GM03348 (cell line): ENCODE measurements around the gene ADARB1.
A peak's percentile ranks its signal among the peaks of the same experiment; 100 is the strongest.

Experiments used
- DNase-seq: peaks from one replicate; pipeline ENCODE4 v3.0.0; 2012; ENCODE audit warnings: low spot score

ADARB1 gene

DNA sequence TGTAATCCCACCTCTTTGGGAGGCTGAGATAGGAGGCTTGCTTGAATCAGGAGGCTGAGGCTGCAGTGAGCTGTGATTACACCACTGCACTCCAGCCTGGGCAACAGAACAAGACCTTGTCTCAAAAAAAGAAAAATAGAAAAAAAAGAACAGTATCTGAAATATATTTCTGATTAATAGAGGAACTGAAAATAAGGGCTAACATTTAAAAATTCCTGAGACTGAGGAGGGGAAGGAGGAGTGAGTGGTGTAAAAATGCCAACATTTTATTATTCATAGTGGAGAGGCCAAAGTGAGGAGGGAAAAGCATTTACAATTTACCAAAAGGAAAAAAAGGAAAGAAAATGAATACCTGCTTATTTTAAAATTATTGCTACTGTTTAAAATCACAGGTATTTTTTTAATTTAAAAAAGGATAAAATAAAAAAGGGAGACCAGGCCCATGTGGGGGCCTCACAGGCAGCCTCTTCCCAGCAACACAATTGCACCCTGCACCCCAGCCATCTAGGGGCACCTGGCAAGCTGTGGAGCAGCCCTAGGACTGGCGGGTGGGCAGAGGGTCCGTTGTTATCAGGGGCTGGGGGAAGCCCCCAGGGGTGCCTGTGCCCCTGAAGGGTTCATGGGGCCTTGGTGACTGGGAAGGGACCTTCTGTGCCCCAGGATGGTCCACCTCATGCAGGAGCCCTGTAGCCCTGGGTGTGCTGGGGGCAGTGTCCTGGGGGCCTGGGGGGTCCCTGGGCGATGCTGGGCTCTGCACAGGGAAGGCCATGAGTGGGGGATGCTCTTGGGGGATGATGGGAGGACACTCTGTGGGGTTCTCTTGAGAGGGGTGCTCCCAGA lies 34.8 kb upstream of the ADARB1 start:
- no peak for DNase-seq

DNA sequence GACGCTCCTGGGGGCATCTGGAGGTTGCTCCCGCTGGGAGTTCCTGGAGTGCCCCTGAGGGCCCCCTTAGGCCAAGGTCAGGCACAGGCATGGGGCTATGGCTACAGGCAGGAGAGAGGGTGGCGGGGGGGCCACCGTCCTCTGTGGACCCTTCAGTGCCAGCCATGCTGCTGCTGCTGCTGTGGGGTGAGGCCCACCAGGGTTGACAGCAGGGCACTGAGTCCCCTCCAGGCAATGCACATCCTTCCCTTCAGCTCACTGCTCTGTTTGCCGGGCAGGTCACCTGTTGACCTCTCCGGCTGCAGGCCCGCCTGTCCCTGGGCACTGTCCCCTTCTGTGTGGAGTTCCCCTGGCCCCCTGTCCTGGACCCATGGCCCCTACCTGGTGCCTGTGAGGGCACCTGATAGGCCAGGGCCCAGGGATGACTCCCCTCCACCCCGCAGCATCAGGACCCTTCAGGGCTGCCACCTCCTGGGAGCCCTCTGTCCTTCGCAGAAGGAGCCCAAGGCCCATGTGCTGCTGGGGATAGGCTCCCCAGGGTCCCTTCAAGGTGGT lies 34.1 kb upstream of the ADARB1 start:
- DNase-seq = no peak

DNA sequence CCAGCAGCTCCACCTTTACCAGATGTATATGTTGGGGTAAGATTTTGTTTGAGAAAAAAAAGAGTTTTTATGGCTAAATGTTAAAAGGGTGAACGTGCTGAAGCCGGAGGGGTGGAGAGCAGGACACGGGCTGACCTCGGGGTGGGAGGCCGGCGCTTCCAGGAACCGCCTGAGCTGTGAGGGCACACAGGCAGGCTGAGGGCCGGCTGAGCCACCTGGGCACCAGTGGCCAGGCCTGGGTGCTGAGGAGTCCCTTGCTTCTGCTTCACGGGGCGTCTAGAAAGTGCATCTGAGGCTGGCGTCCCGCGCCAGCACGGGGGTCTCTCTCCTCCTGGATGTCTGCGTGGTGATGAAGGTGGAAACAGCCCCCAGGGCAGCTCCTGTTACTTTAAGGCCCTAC lies 33.6 kb upstream of the ADARB1 start:
- DNase-seq = no peak

DNA sequence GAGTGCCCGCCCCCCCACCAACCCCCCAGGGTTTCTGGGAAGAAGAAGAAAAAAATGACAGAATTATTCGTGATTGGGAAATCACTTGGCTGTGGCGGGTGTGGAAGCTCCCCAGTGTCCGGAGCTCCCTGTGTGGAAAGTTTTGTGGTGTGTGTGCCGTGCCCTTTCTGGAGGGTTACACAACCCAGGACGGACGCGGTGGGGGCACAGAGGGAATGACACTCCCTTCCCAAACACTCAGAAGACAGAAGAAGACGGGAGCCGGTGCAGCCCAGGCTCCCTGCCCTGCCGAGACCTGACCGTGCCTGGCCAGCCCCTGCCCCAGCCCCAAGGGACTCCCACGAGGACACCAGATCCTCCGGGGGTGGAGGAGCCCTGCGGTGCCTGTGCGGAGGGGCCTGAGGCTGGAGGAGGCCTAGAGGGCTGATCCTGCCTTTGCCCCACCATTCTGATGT lies 33.0 kb upstream of the ADARB1 start:
- peak; percentile 94 for DNase-seq

- DNase-seq = no peak
Measured at GRCh38 chr21:45041984-45042663, 32.3 kb upstream of the ADARB1 start.

DNA sequence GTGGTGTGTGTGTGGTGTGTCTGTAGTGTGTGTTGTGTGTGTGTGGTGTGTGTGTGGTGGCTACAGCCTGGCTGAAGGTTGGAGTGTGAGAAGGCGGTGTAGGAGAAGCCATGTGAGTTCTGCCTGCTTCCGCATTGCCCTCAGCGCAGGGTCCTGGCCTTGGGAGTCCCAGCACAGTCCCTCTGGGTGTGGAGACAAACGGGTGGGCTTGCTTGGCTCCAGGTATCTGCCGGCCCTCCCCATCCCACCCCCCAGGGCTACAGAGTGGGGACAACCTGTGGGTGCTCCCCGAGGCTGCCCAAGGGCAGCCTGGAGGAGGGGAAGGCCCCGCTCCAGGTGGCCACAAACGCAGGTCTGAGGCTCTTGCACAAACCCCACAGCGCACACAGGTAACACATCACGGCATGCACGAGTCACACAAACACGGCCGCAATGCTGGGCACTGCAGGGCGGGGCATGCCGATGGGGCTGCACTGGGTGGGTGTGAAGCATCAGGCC lies 31.7 kb upstream of the ADARB1 start:
- no peak for DNase-seq

DNA sequence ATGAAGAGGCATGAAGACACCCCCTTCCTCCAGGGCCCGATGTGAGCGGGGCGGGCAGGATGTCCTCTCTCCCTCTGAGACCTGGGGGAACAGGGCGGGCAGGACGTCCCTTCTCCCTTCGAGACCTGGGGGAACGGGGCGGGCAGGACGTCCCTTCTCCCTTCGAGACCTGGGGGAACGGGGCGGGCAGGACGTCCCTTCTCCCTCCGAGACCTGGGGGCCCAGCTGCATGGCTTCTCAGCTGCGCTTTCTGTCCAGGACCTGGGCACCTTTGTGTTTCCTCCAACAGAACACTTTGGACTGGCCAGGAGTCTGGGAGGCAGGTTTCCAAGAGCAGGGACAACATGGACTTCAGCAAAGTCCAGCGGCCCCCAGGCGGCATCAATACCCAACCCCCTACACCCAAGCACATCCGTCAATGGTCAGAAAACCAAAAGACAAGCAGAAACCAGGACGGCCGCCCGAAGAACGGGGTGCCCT lies 30.8 kb upstream of the ADARB1 start:
- no peak for DNase-seq

DNA sequence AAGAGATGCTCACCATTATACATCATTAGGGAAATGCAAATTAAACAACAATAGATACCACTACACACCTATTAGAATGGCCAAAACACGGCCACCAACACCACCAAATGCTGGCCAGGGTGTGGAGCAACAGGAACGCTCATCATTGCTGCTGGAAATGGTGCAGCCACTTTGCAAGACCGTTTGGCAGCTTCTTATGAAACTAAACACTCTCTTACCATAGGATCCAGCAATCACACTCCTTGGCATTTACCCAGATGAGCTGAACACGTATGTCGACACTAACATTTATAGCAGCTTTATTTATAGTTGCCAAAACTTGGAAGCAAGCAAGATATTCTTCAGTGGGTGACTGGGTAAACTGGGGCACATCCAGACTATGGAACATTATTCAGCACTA lies 28.9 kb upstream of the ADARB1 start:
- DNase-seq = no peak

DNA sequence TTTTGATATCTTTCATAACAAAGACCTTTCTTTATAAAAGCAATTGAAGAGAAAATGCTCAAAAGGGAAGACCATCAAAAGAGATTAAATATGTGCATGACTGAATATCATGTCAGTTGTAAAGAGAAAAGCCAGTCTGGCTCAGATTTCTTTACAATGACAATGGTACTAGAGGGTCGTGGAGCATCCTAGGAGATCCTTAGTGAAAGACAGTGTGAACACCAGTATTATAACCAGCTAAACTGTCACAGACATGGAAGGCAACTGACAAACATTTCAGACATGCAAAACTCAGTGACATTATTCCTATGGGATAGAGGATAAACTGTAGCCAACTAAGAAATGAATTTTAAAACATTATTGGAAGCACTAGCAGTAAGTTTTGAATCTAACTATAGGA lies 27.1 kb upstream of the ADARB1 start:
- no peak for DNase-seq

- no peak for DNase-seq
Measured at GRCh38 chr21:45048026-45048698, 26.2 kb upstream of the ADARB1 start.

DNA sequence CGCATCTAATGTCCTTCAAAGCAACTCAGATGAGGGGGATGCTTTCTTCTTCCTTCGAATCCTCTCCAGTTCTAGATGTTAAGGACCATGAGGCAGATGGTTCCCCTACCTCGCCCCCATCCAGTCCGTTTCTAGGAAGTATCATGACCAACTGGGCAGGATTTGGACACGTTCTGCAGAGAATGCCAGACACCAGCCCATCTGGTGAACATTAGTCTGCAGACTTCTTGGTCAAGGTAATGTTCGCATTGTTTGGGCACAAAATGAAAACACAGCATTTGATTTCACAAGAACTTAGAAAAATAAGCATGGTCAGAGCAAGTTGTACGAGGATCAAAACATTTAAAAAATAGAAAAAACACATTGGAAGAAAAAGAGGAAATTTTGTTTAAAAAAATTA lies 25.4 kb upstream of the ADARB1 start:
- no peak for DNase-seq

DNA sequence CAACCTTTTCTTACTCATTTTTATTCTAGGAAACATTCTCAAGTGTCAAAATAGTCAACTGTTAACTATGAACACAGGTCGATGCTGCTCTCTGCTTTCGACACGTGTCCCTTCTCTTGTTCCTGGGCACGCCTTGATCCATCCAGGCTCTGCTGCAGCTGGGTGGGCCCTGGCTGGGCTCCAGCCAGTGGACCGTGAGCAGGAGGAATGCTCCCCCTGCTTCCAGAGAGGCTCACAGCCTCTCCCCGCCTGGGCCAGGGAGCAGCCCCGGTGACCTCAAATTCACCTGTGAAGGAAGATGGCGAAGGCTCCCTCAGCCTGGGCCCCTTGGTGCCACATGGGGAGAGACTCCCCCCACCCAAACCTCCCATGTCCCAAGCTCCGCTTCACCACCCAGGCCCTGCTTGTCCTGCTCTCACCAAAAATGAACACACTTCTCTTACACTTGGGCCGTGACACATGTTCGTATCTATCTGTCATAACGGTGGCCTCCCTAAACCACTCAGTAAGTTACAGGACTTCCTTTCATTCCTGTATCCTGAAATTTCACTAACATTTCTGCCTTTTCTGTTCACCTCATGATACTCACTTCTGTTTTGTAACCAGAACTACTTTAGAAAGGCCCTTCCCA lies 24.6 kb upstream of the ADARB1 start:
- DNase-seq = no peak

- DNase-seq = no peak
Measured at GRCh38 chr21:45050345-45050796, 24.0 kb upstream of the ADARB1 start.

GRCh38 chr21:45050797-45051489 lies 23.4 kb upstream of the ADARB1 start:
- DNase-seq = peak; percentile 83

- no peak for DNase-seq
Measured at GRCh38 chr21:45051580-45052434, 22.6 kb upstream of the ADARB1 start.

DNA sequence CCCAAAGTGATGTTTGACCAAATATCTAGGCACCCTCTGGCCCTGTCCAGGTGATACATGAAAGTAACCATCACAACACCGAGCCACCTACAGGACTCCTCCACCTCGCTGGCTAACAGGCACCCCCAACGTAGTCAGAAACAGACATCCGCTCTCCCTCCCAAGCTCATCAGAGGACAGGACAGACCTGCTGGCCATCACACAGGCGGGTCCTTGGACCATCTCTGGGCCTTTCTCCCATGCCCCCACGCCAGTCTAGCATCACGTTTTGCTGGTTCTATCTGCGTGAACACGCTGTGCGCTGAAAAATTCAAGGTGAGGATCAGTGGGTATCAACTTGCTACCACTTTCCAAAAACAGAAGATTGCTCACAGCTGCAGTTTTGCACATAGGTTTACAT lies 21.4 kb upstream of the ADARB1 start:
- DNase-seq = no peak

DNA sequence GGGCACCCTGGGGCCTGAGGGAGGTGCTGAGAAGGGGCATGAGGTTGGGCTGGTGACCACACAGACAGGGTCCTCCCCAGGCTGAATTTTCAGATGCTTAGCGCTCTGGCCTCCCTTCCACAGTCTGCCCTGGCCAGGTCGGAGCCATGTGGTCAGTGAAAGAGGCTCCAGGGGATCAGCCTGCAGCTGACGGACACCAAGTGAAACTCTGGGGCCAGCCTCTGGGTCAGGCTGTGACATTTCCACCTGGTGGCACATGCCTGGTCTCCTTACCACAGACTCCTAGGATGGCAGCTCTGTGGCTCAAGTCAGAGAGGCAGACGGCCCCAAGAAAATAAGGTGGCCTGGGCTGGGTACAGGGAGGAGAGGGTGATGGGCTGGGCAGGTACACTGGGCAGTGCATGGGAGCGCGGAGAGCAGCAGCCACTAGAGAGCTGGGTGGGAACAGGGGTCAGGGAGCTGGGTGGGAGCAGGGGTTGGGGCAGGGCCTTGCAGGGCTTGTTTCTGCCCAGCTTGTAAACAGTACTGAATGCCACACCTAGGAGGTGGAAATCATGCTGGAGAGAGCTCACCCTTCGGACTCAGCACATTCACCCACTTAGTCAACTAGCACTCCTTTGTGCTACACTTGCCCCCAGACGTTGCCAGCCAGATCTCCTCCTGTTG lies 20.7 kb upstream of the ADARB1 start:
- no peak for DNase-seq

DNA sequence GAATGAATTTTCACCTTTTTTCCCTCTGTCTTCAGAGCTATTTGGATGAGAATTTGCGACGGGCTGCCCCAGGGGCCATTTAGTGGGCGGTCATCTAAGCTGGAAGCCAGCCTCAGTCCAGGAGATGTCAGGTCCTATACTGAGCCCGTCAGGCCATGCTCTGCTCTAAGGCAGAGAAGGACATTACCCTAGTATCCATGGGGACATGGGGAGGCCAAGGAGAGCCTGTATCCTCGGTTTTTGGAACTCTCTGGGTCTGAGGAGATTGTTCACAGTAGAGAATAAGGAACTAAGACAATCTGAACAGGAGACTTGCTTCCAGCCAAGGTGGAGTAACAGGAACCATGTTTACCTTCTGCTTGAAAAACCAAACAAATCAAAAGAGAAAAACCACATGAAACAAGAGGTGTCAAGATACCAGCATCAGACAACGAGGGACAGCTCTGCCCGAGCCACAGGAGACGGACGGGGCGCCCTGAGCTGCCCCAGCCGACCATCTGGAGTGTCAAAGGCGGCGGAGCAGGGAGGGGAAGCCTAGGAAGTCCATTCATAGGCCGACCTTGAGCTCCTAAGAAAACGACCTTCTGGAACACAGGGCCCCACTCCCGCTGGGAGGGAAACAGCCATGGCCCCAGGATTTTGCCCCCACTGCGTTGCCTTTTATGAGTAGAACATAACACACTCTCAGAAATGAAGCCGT lies 20.0 kb upstream of the ADARB1 start:
- DNase-seq = no peak
